Keratinocyte (primary cell): Measurements from ENCODE around the gene FAM174B.

Source experiments
- CTCF ChIP-seq, 3 experiments: IDR thresholded peaks in 1 of 3; conservative IDR thresholded peaks in 1 of 3; optimal IDR thresholded peaks in 1 of 3; 2 replicates in 2 of 3; 3 replicates in 1 of 3; pipeline versions ENCODE3 to v1.5.1; 2011; ENCODE audit warnings: low read length in 3 of 3, mild to moderate bottlenecking in 3 of 3, moderate library complexity in 2 of 3, control low read depth in 1 of 3, inconsistent platforms in 1 of 3; ENCODE audit not compliant: insufficient read depth in 2 of 3; ENCODE audit errors: extremely low read depth in 1 of 3
- EZH2 ChIP-seq: IDR thresholded peaks from one replicate; pipeline ENCODE4 v1.6.1; 2012; ENCODE audit warnings: inconsistent platforms, mild to moderate bottlenecking, low read length, moderate library complexity

- no peak for TF ChIP-seq CTCF (optimal IDR thresholded peaks at IDR 0.05 in 1 of 3, IDR thresholded peaks at IDR 0.05 in 1 of 3, conservative IDR thresholded peaks at IDR 0.05 in 1 of 3; ENCODE audit: extremely low read depth in 1 of 3, insufficient read depth in 2 of 3, low read length in 3 of 3)
- TF ChIP-seq EZH2, result no peak
Measured at GRCh38 chr15:92633418-92633817, 22.2 kb downstream of the FAM174B start.
